Measurements from ENCODE around the gene EXD2.

DNA sequence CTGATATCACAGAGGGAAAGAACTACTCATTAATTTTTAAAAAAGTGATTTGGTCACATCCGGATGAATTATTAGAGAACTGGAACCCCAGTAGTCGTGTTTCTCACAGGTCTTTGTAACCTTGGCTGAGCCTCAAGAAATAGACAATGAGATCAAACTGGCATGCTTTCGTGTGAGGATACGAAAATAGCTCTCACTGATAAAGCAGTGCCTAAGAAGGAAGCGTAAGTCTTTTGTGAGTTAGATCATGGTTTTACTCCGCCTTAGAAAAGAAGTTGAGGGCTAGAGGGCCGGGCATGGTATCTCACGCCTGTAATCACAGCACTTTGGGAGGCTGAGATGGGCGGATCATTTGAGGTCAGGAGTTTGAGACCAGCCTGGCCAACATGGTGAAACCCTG lies 34.9 kb downstream of the EXD2 start:
- no peak for TF ChIP-seq CTCF (IDR thresholded peaks at IDR 0.05)
- TF ChIP-seq POLR2A (IDR thresholded peaks at IDR 0.05; ENCODE audit: low read depth) = no peak

Measured in esophagus muscularis mucosa (tissue), 3 donors.